Tongue (tissue), 2 donors: ENCODE measurements around the gene CLINT1. TPM values are rescaled to one million over a fixed set of nuclear protein-coding genes. Genes with fewer than 3 reads are reported as not detected.
A peak's percentile ranks its signal among the peaks of the same experiment; 100 is the strongest.

Experiments
- DNase-seq: peaks from one replicate; pipeline ENCODE4 v3.0.0-alpha.2; 2015
- total RNA-seq: library from RNA; depleted of rRNA; stranded (reverse); fragments of >200 nt; gene quantifications from one replicate; pipeline ENCODE4 v1.2.3, GENCODE V29; 2014

The CLINT1 gene
- total RNA-seq, 1 donor from 2014 or later: 97.7 TPM

- DNase-seq: peak; percentile 78
These were observed 38.2 kb downstream of the CLINT1 start for GRCh38 chr5:157820593-157821252.

- peak; percentile 48 for DNase-seq
These were observed 39.3 kb downstream of the CLINT1 start for GRCh38 chr5:157819502-157820115.

GRCh38 chr5:157818368-157818767, 40.6 kb downstream of the CLINT1 start:
- no peak for DNase-seq

GRCh38 chr5:157817928-157818327, 41.0 kb downstream of the CLINT1 start:
- no peak for DNase-seq

GRCh38 chr5:157817387-157817702, 41.6 kb downstream of the CLINT1 start:
- no peak for DNase-seq

- peak; percentile 48 for DNase-seq
These were observed 42.1 kb downstream of the CLINT1 start for GRCh38 chr5:157816682-157817386.

GRCh38 chr5:157812086-157812485, 46.9 kb downstream of the CLINT1 start:
- peak; percentile 66 for DNase-seq

GRCh38 chr5:157808043-157808442, 50.9 kb downstream of the CLINT1 start:
- no peak for DNase-seq

GRCh38 chr5:157802736-157803135, 56.2 kb downstream of the CLINT1 start:
- no peak for DNase-seq

GRCh38 chr5:157800137-157800536, 58.8 kb downstream of the CLINT1 start:
- no peak for DNase-seq

- no peak for DNase-seq
These were observed 59.4 kb downstream of the CLINT1 start for GRCh38 chr5:157799578-157799977.

- DNase-seq: no peak
These were observed 65.6 kb downstream of the CLINT1 start for GRCh38 chr5:157793301-157793700.

- no peak for DNase-seq
These were observed 73.1 kb downstream of the CLINT1 start for GRCh38 chr5:157785801-157786200.

- no peak for DNase-seq
These were observed 79.7 kb downstream of the CLINT1 start for GRCh38 chr5:157779221-157779620.

- DNase-seq: peak; percentile 27
These were observed 80.7 kb downstream of the CLINT1 start for GRCh38 chr5:157778121-157778805.

- no peak for DNase-seq
These were observed 86.8 kb downstream of the CLINT1 start for GRCh38 chr5:157772127-157772526.

GRCh38 chr5:157770665-157771064, 88.3 kb downstream of the CLINT1 start:
- DNase-seq: no peak

- peak; percentile 55 for DNase-seq
These were observed 91.3 kb downstream of the CLINT1 start for GRCh38 chr5:157767689-157768088.

- peak; percentile 16 for DNase-seq
These were observed 92.0 kb downstream of the CLINT1 start for GRCh38 chr5:157766902-157767301.

GRCh38 chr5:157766442-157766841, 92.5 kb downstream of the CLINT1 start:
- no peak for DNase-seq

GRCh38 chr5:157764531-157764930, 94.4 kb downstream of the CLINT1 start:
- DNase-seq: no peak

- DNase-seq: peak; percentile 80
These were observed 97.0 kb downstream of the CLINT1 start for GRCh38 chr5:157761690-157762621.
